ENCODE data around the gene PPP2R3B.
"Not testable (repeated sequence)": the region's sequence is repeated elsewhere in the genome, so short reads cannot be mapped to it uniquely, and the experiment has no call there.

The PPP2R3B gene

DNA sequence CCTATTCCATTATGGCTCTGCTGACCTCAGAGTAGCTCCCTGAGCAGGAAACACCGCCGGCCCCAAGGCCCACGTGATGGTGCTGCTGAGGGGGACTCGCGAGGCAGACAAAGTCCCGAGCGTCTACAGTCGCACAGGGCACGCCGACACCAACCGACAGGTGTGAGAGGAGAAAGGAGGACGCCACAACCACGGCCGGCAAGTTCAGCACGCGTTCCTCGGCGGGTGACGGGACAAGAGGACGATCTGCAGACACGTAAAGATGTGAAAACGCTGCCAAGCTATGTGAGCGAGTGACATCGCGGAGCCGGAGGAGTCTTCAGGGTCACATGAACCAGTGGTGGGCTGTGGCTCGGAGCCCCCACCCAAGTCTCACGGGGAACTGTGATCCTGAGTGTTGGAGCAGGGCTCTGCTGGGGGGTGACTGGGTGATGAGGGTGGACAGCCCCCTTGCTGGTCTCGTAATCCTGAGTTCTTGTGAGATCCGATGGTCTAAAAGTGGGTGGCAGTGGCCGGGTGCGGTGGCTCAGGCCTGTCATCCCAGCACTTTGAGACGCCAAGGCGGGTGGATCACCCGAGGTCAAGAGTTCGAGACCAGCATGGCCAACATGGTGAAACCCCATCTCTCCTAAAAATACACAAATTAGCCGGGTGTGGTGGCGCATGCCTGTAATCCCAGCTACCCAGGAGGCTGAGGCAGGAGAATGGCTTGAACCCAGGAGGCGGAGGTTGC, 34.0 kb downstream of the PPP2R3B start:
- H3K27ac ChIP-seq, result no peak overlapping the region
- no peak for DNase-seq (ENCODE audit: low spot score)
- CTCF ChIA-PET, result no interaction called here
- no peak for TF ChIP-seq CTCF (conservative IDR thresholded peaks at IDR 0.05; ENCODE audit: low read depth)
- POLR2A ChIA-PET (ENCODE audit: low non-redundant PET), result no interaction called here

DNA sequence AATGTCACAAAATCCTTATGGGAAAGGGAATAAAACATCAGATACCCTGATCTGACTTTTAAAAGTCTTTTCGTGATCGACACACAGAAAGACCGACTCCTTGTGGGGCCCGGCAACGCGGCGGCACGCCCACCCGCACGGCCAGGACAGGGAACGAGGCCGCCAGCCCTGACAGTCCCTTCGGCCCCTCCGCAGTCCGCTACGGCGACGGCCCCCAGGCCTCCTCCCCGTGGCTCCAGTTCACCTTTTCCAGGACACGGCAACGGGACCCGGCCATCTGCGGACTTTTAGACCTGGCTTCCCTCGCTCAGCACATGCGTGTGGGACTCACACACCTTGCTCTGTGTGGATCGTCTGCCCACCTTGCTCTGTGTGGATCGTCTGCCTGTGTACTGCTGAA, 34.5 kb downstream of the PPP2R3B start:
- no peak overlapping the region for H3K27ac ChIP-seq
- ChIA-PET POLR2A (ENCODE audit: low non-redundant PET) (no interaction called here), CTCF (no interaction called here)
- no peak for TF ChIP-seq CTCF (conservative IDR thresholded peaks at IDR 0.05; ENCODE audit: low read depth)
- DNase-seq (ENCODE audit: low spot score), result no peak

GRCh38 chrX:351736-352135, 35.0 kb downstream of the PPP2R3B start:
- no peak for DNase-seq (ENCODE audit: low spot score)
- TF ChIP-seq CTCF (conservative IDR thresholded peaks at IDR 0.05; ENCODE audit: low read depth), result no peak
- CTCF ChIA-PET, result no interaction called here
- POLR2A ChIA-PET (ENCODE audit: low non-redundant PET), result no interaction called here
- H3K27ac ChIP-seq, result no peak overlapping the region

DNA sequence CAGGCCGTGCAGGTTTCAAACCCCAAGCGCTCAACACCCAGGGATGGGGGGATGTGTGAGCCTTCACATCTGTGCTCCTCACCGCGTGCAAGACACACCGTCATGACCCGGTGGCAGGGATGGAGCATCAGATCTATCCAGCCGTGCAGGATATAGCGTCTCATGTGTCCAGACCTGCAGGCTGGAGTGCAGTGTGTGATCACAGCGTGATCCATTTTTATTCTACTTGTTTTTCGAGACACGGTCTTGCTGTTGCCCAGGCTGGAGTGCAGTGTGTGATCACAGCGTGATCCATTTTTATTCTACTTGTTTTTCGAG, 35.4 kb downstream of the PPP2R3B start:
- POLR2A ChIA-PET (ENCODE audit: low non-redundant PET); H3K27ac ChIP-seq; DNase-seq (ENCODE audit: low spot score): not testable (repeated sequence)

DNA sequence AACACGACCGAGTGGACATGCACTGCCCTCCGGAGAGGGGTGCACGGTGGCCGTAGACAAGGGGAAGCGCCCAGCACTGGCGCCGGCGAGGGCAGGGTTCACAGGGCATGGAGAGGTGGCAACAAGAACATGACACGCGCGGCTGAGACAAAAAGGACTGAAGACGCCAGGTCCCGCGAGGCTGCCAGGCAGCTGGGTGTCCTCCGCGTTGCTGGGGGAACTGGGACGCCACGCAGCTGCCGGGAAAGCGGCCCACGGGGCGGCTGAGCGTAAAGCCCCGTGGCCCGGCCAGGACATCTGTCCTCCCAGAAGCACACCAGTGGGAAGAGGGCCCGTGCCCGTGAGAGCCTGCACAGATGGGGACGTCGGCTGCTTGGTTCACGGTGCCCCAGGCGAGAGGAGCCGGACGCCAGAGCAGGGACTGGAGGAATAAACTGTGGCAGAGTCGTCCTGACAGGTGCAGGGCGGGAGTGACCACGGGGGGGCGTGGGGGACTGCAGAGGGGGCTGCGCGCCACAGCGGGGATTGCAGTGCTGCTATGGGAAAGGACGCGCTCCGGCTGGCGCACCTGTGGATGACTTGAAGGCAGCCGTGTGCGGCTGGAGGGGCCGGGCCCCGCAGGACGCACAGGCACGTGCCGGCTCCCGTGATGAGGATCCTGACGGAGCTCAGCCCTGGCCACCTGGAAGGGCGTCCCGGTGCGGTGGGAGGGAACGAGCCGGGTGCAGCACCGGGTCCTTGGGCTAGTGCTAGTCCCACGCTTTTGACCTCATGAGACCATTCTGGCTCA, 36.0 kb downstream of the PPP2R3B start:
- ChIA-PET CTCF (no interaction called here), POLR2A (ENCODE audit: low non-redundant PET) (no interaction called here)
- TF ChIP-seq CTCF (conservative IDR thresholded peaks at IDR 0.05; ENCODE audit: low read depth), result no peak
- H3K27ac ChIP-seq, result no peak overlapping the region; the same call in 1 of the 2 replicates
- DNase-seq (ENCODE audit: low spot score), result no peak

More for the DNA sequence above, 35.4 kb downstream of the PPP2R3B start:
- CTCF ChIA-PET, result not testable (repeated sequence)

GRCh38 chrX:350148-350533, 36.6 kb downstream of the PPP2R3B start:
- ChIA-PET CTCF (no interaction called here), POLR2A (ENCODE audit: low non-redundant PET) (no interaction called here)
- TF ChIP-seq CTCF (conservative IDR thresholded peaks at IDR 0.05; ENCODE audit: low read depth), result no peak
- H3K27ac ChIP-seq, result peak overlapping the region; percentile 4; the same call in 1 of the 2 replicates
- no peak for DNase-seq (ENCODE audit: low spot score)

GRCh38 chrX:349702-350101, 37.0 kb downstream of the PPP2R3B start:
- no peak for TF ChIP-seq CTCF (conservative IDR thresholded peaks at IDR 0.05; ENCODE audit: low read depth)
- peak overlapping the region; percentile 4; the same call in 1 of the 2 replicates for H3K27ac ChIP-seq
- no peak for DNase-seq (ENCODE audit: low spot score)
- ChIA-PET CTCF (no interaction called here), POLR2A (ENCODE audit: low non-redundant PET) (no interaction called here)

Data from RWPE1 (cell line).